Pulmonary artery endothelial cell (primary cell): Measurements from ENCODE around the gene CYP1B1. TPM values are rescaled to one million over a fixed set of nuclear protein-coding genes. Genes with fewer than 3 reads are reported as not detected.

ENCODE experiments used
- DNase-seq: peaks from one replicate; pipeline ENCODE4 v3.0.0-alpha.2; 2011; ENCODE audit warnings: low read depth, low spot score
- total RNA-seq: library from RNA; depleted of rRNA; stranded (reverse); fragments of >200 nt; gene quantifications from 2 replicates; pipeline ENCODE4 v1.2.3, GENCODE V29; 2014

CYP1B1 gene
- total RNA-seq, 1 donor from 2014 or later = 0.13 TPM

- no peak for DNase-seq
These were observed 919 bp upstream of the CYP1B1 start for GRCh38 chr2:38076710-38077430.

- DNase-seq = no peak
These were observed 280 bp upstream of the CYP1B1 start for GRCh38 chr2:38076152-38076709.

GRCh38 chr2:38074764-38075506, 1.0 kb downstream of the CYP1B1 start:
- DNase-seq = no peak

- DNase-seq = no peak
These were observed 1.7 kb downstream of the CYP1B1 start for GRCh38 chr2:38074058-38074763.

GRCh38 chr2:38073211-38074057, 2.5 kb downstream of the CYP1B1 start:
- no peak for DNase-seq

GRCh38 chr2:38070438-38070837, 5.5 kb downstream of the CYP1B1 start:
- no peak for DNase-seq

GRCh38 chr2:38068234-38068633, 7.7 kb downstream of the CYP1B1 start:
- DNase-seq = no peak

GRCh38 chr2:38066421-38067115, 9.4 kb downstream of the CYP1B1 start:
- no peak for DNase-seq

GRCh38 chr2:38065502-38066135, 10.3 kb downstream of the CYP1B1 start:
- no peak for DNase-seq

- no peak for DNase-seq
These were observed 11.0 kb downstream of the CYP1B1 start for GRCh38 chr2:38064801-38065501.

GRCh38 chr2:38060236-38061018, 15.5 kb downstream of the CYP1B1 start:
- DNase-seq = no peak

- DNase-seq = no peak
These were observed 18.1 kb downstream of the CYP1B1 start for GRCh38 chr2:38057651-38058410.

GRCh38 chr2:38056216-38056615, 19.7 kb downstream of the CYP1B1 start:
- no peak for DNase-seq

GRCh38 chr2:38045811-38046210, 30.1 kb downstream of the CYP1B1 start:
- no peak for DNase-seq

GRCh38 chr2:38039121-38039910, 36.6 kb downstream of the CYP1B1 start:
- no peak for DNase-seq

- no peak for DNase-seq
These were observed 37.3 kb downstream of the CYP1B1 start for GRCh38 chr2:38038682-38039081.
